HCT116 (cell line): ENCODE measurements around the gene FRG1.

ENCODE experiments used
- JUND ChIP-seq: IDR thresholded peaks from 2 replicates; pipeline ENCODE4 v1.6.1; 2012
- POLR2A ChIP-seq: IDR thresholded peaks from 2 replicates; pipeline ENCODE4 v1.7.0; 2011; ENCODE audit warnings: borderline replicate concordance; ENCODE audit not compliant: insufficient read depth, insufficient read length; ENCODE audit errors: extremely low read depth
- POLR2AphosphoS5 ChIP-seq: IDR thresholded peaks from 2 replicates; pipeline ENCODE4 v1.6.1; 2011; ENCODE audit warnings: mild to moderate bottlenecking, low read depth, low read length, moderate library complexity
- TCF7L2 ChIP-seq: IDR thresholded peaks from 2 replicates; pipeline ENCODE4 v1.7.0; 2011; ENCODE audit warnings: borderline replicate concordance, inconsistent platforms; ENCODE audit not compliant: insufficient read depth, insufficient read length; ENCODE audit errors: extremely low read depth
- YY1 ChIP-seq: IDR thresholded peaks from 2 replicates; pipeline ENCODE4 v1.6.1; 2011; ENCODE audit warnings: low read length, low read depth, moderate library complexity, mild to moderate bottlenecking; ENCODE audit not compliant: insufficient replicate concordance; ENCODE audit errors: extremely low read depth
- ZNF274 ChIP-seq: fragments of 200-500 bp; sonication (Bioruptor generic); IDR thresholded peaks from 2 replicates; pipeline ENCODE4 v1.6.1; 2014; ENCODE audit warnings: mild to moderate bottlenecking, low read depth, low read length, inconsistent platforms
- TF ChIP-seq, protein P1 (sequence below), 3 experiments: fragments of 200-600 bp in 1 of 3; sonication (generic) in 1 of 3; IDR thresholded peaks in 2 of 3; conservative IDR thresholded peaks in 1 of 3; 2 replicates each; pipeline ENCODE4 v1.5.1; 2012 to 2017; ENCODE audit warnings: low read depth in 2 of 3, low read length in 2 of 3, antibody characterized with exemption in 1 of 3, borderline replicate concordance in 1 of 3, control low read depth in 1 of 3, mild to moderate bottlenecking in 1 of 3, mixed read lengths in 1 of 3, mixed run types in 1 of 3, moderate library complexity in 1 of 3; ENCODE audit not compliant: insufficient read depth in 1 of 3

DNA sequence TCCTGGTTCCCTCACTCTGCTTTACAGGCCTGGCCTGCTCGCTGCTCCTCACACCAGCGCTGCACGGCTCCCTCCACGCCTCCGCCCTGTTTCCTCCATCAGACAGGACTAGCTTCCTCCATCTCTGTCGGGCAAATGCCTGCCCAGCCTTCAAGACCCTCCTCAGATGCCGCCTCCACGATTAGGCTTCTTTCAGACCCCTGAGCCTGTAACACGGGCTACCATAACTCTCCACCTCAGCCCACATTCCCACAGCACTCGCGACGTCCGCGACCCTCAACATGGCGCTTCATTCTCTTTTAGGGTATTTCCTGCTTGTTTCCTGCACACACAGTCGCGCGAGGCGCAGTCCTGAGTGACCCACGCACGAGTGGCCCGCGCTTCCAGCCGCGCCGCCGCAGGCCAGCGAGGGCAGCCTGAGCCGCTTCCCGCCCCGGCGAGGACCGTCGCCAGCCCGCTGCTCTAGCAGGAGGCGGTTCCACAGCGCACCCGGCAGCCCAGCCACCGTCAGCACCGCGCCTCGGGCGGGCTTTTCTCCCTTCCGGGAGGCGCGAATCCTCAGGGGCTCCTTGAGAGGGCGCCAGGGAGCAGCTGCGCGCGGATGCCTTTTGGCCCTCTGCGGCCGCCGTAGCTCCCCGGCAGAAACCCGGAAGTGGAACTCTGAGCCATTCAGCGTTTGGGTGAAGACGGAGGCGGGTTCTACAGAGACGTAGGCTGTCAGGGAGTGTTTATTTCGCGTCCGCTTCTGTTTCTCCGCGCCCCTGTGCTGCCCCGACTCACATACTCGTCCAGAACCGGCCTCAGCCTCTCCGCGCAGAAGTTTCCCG lies at the start of gene FRG1:
- TF ChIP-seq, protein P1, sequence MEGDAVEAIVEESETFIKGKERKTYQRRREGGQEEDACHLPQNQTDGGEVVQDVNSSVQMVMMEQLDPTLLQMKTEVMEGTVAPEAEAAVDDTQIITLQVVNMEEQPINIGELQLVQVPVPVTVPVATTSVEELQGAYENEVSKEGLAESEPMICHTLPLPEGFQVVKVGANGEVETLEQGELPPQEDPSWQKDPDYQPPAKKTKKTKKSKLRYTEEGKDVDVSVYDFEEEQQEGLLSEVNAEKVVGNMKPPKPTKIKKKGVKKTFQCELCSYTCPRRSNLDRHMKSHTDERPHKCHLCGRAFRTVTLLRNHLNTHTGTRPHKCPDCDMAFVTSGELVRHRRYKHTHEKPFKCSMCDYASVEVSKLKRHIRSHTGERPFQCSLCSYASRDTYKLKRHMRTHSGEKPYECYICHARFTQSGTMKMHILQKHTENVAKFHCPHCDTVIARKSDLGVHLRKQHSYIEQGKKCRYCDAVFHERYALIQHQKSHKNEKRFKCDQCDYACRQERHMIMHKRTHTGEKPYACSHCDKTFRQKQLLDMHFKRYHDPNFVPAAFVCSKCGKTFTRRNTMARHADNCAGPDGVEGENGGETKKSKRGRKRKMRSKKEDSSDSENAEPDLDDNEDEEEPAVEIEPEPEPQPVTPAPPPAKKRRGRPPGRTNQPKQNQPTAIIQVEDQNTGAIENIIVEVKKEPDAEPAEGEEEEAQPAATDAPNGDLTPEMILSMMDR (IDR thresholded peaks at IDR 0.05 in 2 of 3, conservative IDR thresholded peaks at IDR 0.05 in 1 of 3; ENCODE audit: borderline replicate concordance in 1 of 3, insufficient read depth in 1 of 3, low read depth in 2 of 3, low read length in 2 of 3) = peak; percentile 76 to 90 (median 87)
- TF ChIP-seq POLR2A = no peak
- no peak for TF ChIP-seq ZNF274
- peak; percentile 60 for TF ChIP-seq POLR2AphosphoS5
- peak; percentile 86 for TF ChIP-seq YY1
- TF ChIP-seq TCF7L2 = no peak
- peak; percentile 13; the same call in 1 of the 2 replicates for TF ChIP-seq JUND
